ENCODE measurements around the gene DRD2. TPM values are rescaled to one million over a fixed set of nuclear protein-coding genes. Genes with fewer than 3 reads are reported as not detected.

The DRD2 gene
- total RNA-seq, 2 donors from 2014 or later = not detected

DNA sequence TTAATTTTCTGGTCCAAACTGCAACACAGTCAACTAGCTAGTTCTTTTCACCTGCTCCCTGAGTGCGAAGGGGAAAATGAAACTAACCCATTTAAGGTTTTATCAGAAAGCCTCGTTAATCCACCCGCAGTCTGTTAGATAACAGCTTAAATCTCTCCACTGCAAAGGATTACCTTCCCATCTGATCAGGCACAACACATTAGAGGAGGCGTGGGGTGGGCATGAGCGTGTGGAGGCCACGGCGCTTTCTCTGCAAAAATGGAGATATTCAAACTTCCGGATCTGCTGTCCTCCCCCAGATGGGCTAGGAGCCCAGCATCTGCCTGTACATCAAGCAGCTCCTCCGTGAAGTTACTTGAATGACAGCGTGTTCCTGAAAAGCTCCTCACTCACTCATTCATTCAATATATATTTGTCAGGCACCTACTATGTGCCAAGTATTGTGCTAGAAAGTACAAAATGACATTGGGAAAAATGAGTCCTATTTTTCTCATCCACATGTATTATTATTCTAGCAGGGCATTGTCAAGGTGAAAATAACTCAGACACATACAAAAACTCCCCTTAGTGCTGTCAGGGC, 101.1 kb downstream of the DRD2 start:
- ATAC-seq = no peak
- peaks cover 0 to 5% of the 10 kb centered on the region in 2 donors for H3K36me3 Mint-ChIP-seq
- DNase-seq (ENCODE audit: low spot score in 2 of 2) = no peak
- no peak overlapping the region for H3K27ac Mint-ChIP-seq
- no peaks in the 10 kb centered on the region for H3K9me3 Mint-ChIP-seq

DNA sequence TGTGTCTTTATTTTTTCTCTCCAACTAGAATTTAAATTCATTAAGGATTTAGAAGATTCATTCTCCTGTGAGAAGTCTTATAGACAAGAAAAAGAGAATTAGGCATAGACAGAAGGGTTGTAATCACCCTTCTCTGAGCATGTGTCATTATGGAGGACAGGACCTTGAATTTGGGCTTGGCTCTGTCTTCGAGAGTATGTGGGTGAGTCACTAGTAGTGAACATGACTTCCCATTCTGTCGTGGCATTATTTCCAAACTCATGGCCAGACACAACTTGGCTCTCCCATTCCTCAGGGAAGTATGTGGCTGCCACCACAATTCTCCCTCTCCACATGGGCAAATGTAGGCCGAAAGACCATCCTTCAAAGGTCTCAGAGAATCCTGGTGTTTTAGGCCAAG, 101.9 kb downstream of the DRD2 start:
- Mint-ChIP-seq H3K36me3 (peaks cover 0 to 5% of the 10 kb centered on the region in 2 donors), H3K9me3 (no peaks in the 10 kb centered on the region), H3K27ac (no peak overlapping the region)
- ATAC-seq (no peak), DNase-seq (ENCODE audit: low spot score in 2 of 2) (no peak)

DNA sequence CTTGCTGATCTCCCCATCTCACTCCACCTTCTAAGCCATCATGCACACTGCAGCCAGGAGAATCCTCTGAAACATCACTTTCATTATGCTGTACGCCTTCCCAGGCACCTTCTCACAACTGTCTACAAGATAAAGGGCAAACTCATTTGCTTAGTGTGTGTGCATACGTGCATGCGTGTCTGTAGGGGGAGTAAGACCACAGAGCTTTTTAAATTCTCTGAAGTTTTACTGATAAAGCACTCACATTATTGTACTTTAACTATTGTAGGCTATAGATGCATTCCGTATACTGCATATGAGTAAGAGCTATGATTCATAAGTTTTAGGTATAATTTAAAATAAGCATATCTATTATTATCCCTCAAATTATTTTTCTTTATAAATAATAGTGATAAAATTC, 102.9 kb downstream of the DRD2 start:
- DNase-seq (ENCODE audit: low spot score in 2 of 2) = no peak
- no peak for ATAC-seq
- Mint-ChIP-seq H3K9me3 (no peaks in the 10 kb centered on the region), H3K27ac (no peak overlapping the region), H3K36me3 (peaks cover 0 to 5% of the 10 kb centered on the region in 2 donors)

DNA sequence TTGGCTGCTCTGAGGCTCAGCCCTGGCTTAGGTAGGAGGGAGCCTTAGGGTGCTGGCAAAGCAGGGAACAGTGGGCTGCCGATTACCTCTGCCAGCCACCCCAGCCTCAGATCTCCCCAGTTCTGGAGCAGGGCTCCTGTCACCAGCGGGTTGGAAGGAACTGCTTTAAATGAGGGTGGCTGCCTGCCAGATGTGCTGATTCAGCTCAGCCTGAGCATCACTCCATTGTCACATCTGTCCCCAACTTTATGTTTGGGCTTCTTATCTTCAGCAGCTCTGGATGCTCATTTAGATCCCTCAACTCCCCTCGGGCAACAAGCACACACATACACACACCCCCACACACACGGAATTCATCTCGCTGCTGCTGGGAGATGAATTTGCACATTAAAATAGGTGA, 104.6 kb downstream of the DRD2 start:
- peaks cover 0 to 9% of the 10 kb centered on the region in 2 donors for H3K36me3 Mint-ChIP-seq
- no peaks in the 10 kb centered on the region for H3K9me3 Mint-ChIP-seq
- DNase-seq (ENCODE audit: low spot score in 2 of 2) = no peak
- ATAC-seq = no peak
- no peak overlapping the region for H3K27ac Mint-ChIP-seq

DNA sequence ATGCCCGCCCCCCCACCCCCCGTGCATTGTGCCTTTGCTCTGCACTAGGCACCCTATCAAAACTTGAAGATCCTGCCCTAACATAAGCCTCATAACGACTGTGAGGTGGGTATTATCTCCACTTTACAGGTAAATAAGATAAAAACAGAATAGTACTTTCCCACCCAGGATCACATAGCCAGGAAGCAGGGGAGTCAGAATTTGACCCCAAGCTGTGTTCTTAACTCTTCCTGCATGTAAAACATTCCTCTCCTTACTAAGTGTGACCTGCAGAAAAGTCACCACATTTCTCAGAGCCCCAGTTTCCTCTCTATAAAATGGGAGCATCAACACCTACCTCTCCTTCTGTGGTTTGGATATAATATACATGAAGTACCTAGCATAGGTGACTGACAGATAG, 105.8 kb downstream of the DRD2 start:
- H3K27ac Mint-ChIP-seq = peak overlapping the region in 1 of 2 donors; percentile 29
- H3K9me3 Mint-ChIP-seq = no peaks in the 10 kb centered on the region
- DNase-seq (ENCODE audit: low spot score in 2 of 2) = no peak
- H3K36me3 Mint-ChIP-seq = peaks cover 0 to 9% of the 10 kb centered on the region in 2 donors
- ATAC-seq = no peak

DNA sequence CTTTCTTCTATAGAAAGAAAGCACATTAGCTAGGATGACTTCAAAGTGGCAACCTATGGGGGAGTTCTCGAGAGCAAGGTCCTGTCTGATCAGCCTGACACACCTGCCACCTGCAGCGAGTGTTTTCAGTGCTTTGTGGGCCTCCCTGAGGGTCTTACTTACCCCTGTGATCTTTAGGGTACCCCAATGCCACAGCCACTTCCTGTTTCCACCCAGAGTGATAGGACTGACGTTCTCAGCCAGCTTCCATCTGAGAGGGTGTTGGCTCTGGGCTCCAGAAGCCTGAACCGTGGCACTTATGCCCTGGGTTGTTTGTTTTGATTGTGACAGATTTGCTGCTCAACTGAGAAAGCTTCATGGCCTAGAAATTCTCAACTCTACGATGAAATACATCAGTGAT, 109.3 kb downstream of the DRD2 start:
- Mint-ChIP-seq H3K9me3 (no peaks in the 10 kb centered on the region), H3K36me3 (peaks cover 0 to 4% of the 10 kb centered on the region in 2 donors), H3K27ac (no peak overlapping the region)
- ATAC-seq (no peak), DNase-seq (ENCODE audit: low spot score in 2 of 2) (no peak)

DNA sequence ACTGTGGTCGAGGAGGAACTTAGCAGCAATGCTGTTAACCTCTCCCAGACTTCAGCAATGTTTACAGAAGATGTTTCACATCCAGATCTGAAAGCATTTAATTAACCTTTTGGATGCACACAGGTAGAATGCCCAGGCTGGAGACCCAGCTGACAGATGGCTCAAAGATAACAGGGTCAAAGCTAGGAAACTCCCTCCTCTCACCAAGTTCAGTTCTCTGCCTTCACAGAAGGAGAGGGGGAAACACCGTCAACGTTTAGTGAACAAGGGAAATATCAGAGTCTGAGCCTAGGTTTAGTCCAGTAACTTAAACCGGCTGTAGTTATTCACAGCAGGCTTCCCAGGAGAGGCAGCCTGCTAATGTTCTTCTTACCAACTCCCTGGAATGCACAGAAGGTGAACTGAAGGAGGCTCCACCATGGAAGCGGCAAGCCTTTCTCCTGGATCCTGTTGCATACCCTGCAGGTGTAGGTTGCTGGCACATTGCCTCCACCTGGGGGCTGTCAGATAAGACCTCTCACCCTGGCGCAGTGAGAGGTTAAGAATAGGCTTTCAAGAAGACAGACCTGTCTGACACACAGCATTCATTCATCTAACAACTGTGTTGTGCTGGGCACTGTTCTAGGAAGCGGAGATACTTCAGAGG, 111.1 kb downstream of the DRD2 start:
- DNase-seq (ENCODE audit: low spot score in 2 of 2) (no peak), ATAC-seq (no peak)
- H3K36me3 Mint-ChIP-seq = peaks cover 0 to 15% of the 10 kb centered on the region in 2 donors

DNA sequence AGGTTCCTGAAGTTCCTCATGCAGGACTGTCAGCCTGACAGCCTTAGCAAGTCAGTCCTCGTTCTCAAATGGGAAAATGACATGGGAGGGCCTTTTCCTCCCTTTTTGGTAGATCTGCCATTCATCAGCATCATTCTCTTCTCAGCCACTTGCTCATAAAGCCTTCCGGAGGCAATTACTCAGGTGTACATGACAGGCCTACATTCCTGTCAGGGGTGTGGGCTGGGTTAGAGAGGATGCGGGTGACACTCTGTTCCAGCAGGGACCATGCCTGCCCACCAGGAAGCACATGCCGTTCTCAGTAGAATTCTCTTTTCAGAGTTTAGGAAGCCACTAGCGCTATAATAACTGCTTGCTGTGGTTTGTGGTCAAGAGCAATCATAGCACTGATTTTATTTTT, 111.8 kb downstream of the DRD2 start:
- ATAC-seq (peak in 1 of 2 donors; percentile 11), DNase-seq (ENCODE audit: low spot score in 2 of 2) (no peak)
- Mint-ChIP-seq H3K36me3 (peaks cover 0 to 20% of the 10 kb centered on the region in 2 donors), H3K27ac (no peak overlapping the region), H3K9me3 (no peaks in the 10 kb centered on the region)

More for the DNA sequence above, 111.1 kb downstream of the DRD2 start:
- no peaks in the 10 kb centered on the region for H3K9me3 Mint-ChIP-seq
- no peak overlapping the region for H3K27ac Mint-ChIP-seq

Other genes with a start within 250 kb of the DRD2 start
- gene TTC12, start 160.8 kb downstream of the DRD2 start, total RNA-seq = 10 to 100 TPM in 1 of 2 donors, 1 to 10 TPM in 1; 5.4 to 15.7 TPM
- under 1 TPM in 1 of 2 donors, not detected in 1; 0.49 TPM for gene ANKK1, start 87.6 kb downstream of the DRD2 start, total RNA-seq
- 1 to 10 TPM in 1 of 2 donors, under 1 TPM in 1; 0.89 to 1.2 TPM for gene TMPRSS5, start 230.9 kb upstream of the DRD2 start, total RNA-seq

Measured in activated naive CD4-positive, alpha-beta T cell treated with anti-CD3 and anti-CD28 coated beads, Interleukin-2, amount 50 U/mL, for 72 hours (primary cell).